Gastrocnemius medialis (tissue), 4 donors: ENCODE data around the gene ZBTB16. TPM values are rescaled to one million over a fixed set of nuclear protein-coding genes. Genes with fewer than 3 reads are reported as not detected.

ENCODE experiments used
- ATAC-seq, 2 donors: fragments of 150-250 bp; one replicate each; pipeline ENCODE4 v1.9.1; 2016
- DNase-seq, 2 donors: peaks; one replicate each; pipeline ENCODE4 v3.0.0-alpha.2; 2019
- H3K27ac ChIP-seq, 4 donors: fragments of 200-600 bp; sonication (generic); 1 replicate in 1 of 4; 2 replicates in 3 of 4; pipeline ENCODE4 v1.5.1; 2016 to 2018; ENCODE audit warnings: mild to moderate bottlenecking in 2 of 4, moderate library complexity in 1 of 4
- H3K27me3 ChIP-seq, 3 donors: fragments of 200-600 bp; sonication (generic) in 2 of 3; 1 replicate in 1 of 3; 2 replicates in 2 of 3; pipeline versions ENCODE4 v1.5.1 to v1.6.0; 2016 to 2019; ENCODE audit warnings: mild to moderate bottlenecking in 1 of 3, moderate library complexity in 1 of 3
- H3K36me3 ChIP-seq, 2 donors: fragments of 200-600 bp; sonication (generic) in 1 of 2; one replicate each; pipeline ENCODE4 v1.5.1; 2017 to 2018
- H3K4me1 ChIP-seq, 2 donors: fragments of 200-600 bp; sonication (generic) in 1 of 2; one replicate each; pipeline ENCODE4 v1.5.1; 2016 to 2017; ENCODE audit warnings: mild to moderate bottlenecking in 2 of 2
- H3K4me3 ChIP-seq, 4 donors: fragments of 200-600 bp; sonication (generic) in 3 of 4; 1 replicate in 1 of 4; 2 replicates in 3 of 4; pipeline ENCODE4 v1.5.1; 2016 to 2019; ENCODE audit warnings: mild to moderate bottlenecking in 2 of 4
- H3K9me3 ChIP-seq, 3 donors: fragments of 200-600 bp; sonication (generic) in 2 of 3; 1 replicate in 1 of 3; 2 replicates in 2 of 3; pipeline ENCODE4 v1.5.1; 2016 to 2019
- POLR2A ChIP-seq, 2 donors: fragments of 450-650 bp; IDR thresholded peaks; one replicate each; pipeline ENCODE4 v1.6.1; 2017; ENCODE audit warnings: antibody characterized with exemption in 2 of 2, mild to moderate bottlenecking in 2 of 2, moderate library complexity in 2 of 2
- in situ Hi-C, 4 donors: fragments of 200-750 bp; cut with MboI; loops; one replicate each; pipeline versions ENCODE4 v1.15.0 to v1.8.0; 2017; ENCODE audit warnings: low sequenced_read_pairs in 4 of 4
- intact Hi-C: fragments of 100-400 bp; cut with DNase I; formaldehyde crosslinking; loops from one replicate; pipeline ENCODE4 v1.15.1; 2023; ENCODE audit warnings: low total_unique reads
- total RNA-seq, 4 donors: library from RNA; depleted of rRNA; stranded (reverse); fragments of >200 nt; gene quantifications; one replicate each; pipeline versions ENCODE4 v1.1.0 to v1.2.3, GENCODE V29; 2016
- TF ChIP-seq, protein P1 (sequence below), 5 experiments: fragments of 450-650 bp in 3 of 5; fragments of 200-600 bp in 2 of 5; sonication (generic) in 2 of 5; IDR thresholded peaks in 4 of 5; conservative IDR thresholded peaks in 1 of 5; 1 replicate in 4 of 5; 2 replicates in 1 of 5; pipeline ENCODE4 v1.5.1; 2016 to 2019; ENCODE audit warnings: antibody characterized with exemption in 5 of 5, mild to moderate bottlenecking in 3 of 5, moderate library complexity in 3 of 5

ZBTB16 gene
- total RNA-seq, 4 donors from 2014 or later = 156 to 250 (median 196) TPM

DNA sequence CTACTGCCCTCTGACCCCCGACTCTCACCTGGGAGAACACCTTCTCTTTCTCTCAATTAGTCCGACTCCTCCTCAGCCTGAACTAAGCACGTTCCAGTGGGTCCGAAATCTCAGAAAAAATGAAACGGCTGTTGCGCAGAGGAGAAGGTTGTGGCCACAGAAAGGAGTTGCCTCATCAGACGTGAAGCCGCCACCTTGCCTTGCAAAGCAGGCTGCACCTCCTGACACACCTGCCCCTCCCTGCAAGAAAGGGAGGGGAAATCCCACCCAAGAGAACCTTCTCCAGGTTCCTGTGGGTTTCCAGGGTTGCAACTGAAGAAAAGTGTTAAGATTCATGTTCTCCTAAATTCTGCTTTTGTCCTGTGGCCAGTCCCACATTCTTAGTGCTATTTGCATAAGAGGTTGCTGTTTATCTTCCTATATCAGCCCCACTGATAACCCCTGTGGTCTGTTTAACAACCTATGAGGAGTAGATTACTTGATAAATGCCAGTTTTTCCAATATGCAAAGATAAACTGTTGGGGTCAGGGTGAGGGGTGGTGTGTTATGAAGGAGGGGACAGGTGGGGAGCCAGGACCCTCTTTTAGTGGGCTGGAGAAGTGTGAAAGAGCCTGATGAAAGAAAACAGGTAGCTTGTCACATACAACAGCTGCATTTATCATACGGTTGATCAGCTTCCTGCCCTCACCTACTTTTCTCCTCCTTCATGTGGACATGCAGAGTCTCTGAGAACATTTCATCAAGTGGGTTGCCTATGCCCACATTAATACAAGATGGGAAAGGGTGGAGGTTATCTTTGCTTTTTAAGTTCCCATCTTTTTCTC is 18.2 kb downstream of the ZBTB16 start:
- DNase-seq (no peak), ATAC-seq (no peak)
- Histone ChIP-seq H3K4me3 (peak overlapping the region; percentile 21 to 54 (median 49)), H3K36me3 (peaks cover 0 to 51% of the 10 kb centered on the region in 2 donors), H3K9me3 (no peaks in the 10 kb centered on the region), H3K27ac (peak overlapping the region; percentile 94 to 99 (median 96)), H3K4me1 (peaks cover 98 to 99% of the 10 kb centered on the region in 2 donors), H3K27me3 (no peaks in the 10 kb centered on the region)
- intact Hi-C loops = no loop called here
- in situ Hi-C loops = no loop called here
- TF ChIP-seq, protein P1, sequence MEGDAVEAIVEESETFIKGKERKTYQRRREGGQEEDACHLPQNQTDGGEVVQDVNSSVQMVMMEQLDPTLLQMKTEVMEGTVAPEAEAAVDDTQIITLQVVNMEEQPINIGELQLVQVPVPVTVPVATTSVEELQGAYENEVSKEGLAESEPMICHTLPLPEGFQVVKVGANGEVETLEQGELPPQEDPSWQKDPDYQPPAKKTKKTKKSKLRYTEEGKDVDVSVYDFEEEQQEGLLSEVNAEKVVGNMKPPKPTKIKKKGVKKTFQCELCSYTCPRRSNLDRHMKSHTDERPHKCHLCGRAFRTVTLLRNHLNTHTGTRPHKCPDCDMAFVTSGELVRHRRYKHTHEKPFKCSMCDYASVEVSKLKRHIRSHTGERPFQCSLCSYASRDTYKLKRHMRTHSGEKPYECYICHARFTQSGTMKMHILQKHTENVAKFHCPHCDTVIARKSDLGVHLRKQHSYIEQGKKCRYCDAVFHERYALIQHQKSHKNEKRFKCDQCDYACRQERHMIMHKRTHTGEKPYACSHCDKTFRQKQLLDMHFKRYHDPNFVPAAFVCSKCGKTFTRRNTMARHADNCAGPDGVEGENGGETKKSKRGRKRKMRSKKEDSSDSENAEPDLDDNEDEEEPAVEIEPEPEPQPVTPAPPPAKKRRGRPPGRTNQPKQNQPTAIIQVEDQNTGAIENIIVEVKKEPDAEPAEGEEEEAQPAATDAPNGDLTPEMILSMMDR (IDR thresholded peaks at IDR 0.05 in 4 of 5, conservative IDR thresholded peaks at IDR 0.05 in 1 of 5) = no peak
- no peak for TF ChIP-seq POLR2A (IDR thresholded peaks at IDR 0.05)

DNA sequence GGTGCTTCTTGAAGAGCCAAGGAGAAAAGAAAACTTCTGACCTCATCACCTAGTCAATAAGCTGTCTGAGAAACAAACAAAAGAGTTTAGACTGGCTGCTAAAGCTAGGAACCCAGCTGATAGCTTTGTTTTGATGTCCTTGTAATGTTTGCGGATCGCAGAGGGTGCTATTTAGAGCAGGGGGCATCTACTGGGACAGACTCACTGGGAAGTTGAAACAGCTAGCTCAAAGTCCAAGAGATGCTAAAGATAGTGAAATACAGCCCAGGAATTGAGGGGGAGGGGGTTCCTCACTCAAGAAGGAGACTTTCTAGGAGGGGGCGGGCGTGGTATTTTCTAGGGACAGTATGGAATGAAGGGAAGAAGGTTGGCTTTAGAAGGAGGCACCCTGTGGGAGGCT is 18.9 kb downstream of the ZBTB16 start:
- in situ Hi-C loops (no loop called here), intact Hi-C loops (no loop called here)
- H3K36me3 ChIP-seq = peaks cover 0 to 54% of the 10 kb centered on the region in 2 donors
- peak overlapping the region; percentile 94 to 99 (median 96) for H3K27ac ChIP-seq
- TF ChIP-seq, protein P1 (IDR thresholded peaks at IDR 0.05 in 4 of 5, conservative IDR thresholded peaks at IDR 0.05 in 1 of 5) = no peak
- no peak for TF ChIP-seq POLR2A (IDR thresholded peaks at IDR 0.05)
- DNase-seq (no peak), ATAC-seq (no peak)
- H3K4me1 ChIP-seq = peaks cover 100% of the 10 kb centered on the region in 2 donors
- no peaks in the 10 kb centered on the region for H3K9me3 ChIP-seq
- no peaks in the 10 kb centered on the region for H3K27me3 ChIP-seq
- peak overlapping the region; percentile 3 to 54 (median 49) for H3K4me3 ChIP-seq

DNA sequence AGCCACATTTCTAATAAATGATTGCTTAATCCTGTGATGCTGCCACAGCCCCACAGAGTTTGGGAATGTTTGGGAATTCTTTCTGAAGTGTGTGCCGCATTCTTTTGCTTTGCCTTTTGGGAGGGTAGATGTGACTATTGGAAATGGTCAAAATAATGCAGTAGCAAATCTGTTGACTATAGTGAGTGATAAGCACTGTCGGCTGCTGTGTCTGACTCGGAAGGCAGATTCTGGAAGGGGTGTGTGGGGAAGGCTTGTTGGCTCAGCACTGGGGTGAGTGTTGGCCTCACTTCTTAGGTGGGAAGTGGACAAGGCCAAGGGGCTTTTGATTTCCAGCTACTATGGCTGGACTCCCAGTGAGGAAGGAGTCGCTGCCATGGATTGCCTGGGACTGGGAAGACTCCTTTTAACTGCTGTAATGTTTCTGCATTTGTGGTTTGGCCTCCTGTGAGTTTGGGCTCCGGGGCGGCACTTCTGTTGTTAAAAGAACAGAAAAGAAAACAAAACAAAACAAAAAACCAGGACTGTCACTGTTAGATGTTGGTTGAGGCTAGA is 20.1 kb downstream of the ZBTB16 start:
- intact Hi-C loops (loop anchor here (2.0 kb wide), 1 partner anchor 43 kb away; no protein-coding TSS in a partner anchor), in situ Hi-C loops (no loop called here)
- Histone ChIP-seq H3K4me1 (peaks cover 100% of the 10 kb centered on the region in 2 donors), H3K4me3 (peak overlapping the region in 3 of 4 donors; percentile 48 to 54 (median 50)), H3K9me3 (no peaks in the 10 kb centered on the region), H3K36me3 (peaks cover 0 to 49% of the 10 kb centered on the region in 2 donors), H3K27ac (peak overlapping the region; percentile 94 to 99 (median 96)), H3K27me3 (no peaks in the 10 kb centered on the region)
- ATAC-seq (no peak), DNase-seq (no peak)
- no peak for TF ChIP-seq POLR2A (IDR thresholded peaks at IDR 0.05)
- TF ChIP-seq, protein P1 (IDR thresholded peaks at IDR 0.05 in 4 of 5, conservative IDR thresholded peaks at IDR 0.05 in 1 of 5) = no peak

DNA sequence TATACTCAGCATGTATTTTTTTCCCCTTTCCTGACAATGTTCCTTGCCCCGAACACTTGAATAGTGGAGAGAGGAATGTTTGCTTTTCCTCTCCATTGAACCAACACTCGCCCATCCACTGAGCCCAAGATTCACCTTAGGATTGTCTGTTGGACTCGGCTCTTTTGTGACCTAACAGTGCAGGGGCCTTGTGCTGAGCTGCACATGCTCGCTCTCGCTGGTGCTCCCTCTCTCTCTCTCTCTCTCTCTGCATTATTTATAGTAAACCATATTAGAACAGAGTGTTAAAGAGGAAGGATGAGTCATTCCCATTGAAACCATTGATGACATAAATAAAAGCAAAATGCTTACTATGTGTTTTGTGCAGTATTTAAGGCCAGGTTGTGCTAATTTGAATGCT is 20.7 kb downstream of the ZBTB16 start:
- TF ChIP-seq, protein P1 (IDR thresholded peaks at IDR 0.05 in 4 of 5, conservative IDR thresholded peaks at IDR 0.05 in 1 of 5) = no peak
- TF ChIP-seq POLR2A (IDR thresholded peaks at IDR 0.05) = peak; percentile 73 to 83
- Histone ChIP-seq H3K4me3 (peak overlapping the region in 3 of 4 donors; percentile 48 to 54 (median 50)), H3K4me1 (peaks cover 100% of the 10 kb centered on the region in 2 donors), H3K27ac (peak overlapping the region; percentile 94 to 99 (median 96)), H3K9me3 (no peaks in the 10 kb centered on the region), H3K36me3 (peaks cover 0 to 45% of the 10 kb centered on the region in 2 donors), H3K27me3 (no peaks in the 10 kb centered on the region)
- in situ Hi-C loops (no loop called here), intact Hi-C loops (loop anchor here (2.0 kb wide), 1 partner anchor 43 kb away; no protein-coding TSS in a partner anchor)
- DNase-seq = peak; percentile 75 to 78
- ATAC-seq = peak; percentile 63 to 72
